GM18861 (cell line): Measurements from ENCODE around the gene INMT.

Experiments used
- ATAC-seq: cut with Tn5 transposase; IDR thresholded peaks from one replicate; pipeline ENCODE4 v1.9.1; 2021; ENCODE audit not compliant: unreplicated experiment

Gene INMT

DNA sequence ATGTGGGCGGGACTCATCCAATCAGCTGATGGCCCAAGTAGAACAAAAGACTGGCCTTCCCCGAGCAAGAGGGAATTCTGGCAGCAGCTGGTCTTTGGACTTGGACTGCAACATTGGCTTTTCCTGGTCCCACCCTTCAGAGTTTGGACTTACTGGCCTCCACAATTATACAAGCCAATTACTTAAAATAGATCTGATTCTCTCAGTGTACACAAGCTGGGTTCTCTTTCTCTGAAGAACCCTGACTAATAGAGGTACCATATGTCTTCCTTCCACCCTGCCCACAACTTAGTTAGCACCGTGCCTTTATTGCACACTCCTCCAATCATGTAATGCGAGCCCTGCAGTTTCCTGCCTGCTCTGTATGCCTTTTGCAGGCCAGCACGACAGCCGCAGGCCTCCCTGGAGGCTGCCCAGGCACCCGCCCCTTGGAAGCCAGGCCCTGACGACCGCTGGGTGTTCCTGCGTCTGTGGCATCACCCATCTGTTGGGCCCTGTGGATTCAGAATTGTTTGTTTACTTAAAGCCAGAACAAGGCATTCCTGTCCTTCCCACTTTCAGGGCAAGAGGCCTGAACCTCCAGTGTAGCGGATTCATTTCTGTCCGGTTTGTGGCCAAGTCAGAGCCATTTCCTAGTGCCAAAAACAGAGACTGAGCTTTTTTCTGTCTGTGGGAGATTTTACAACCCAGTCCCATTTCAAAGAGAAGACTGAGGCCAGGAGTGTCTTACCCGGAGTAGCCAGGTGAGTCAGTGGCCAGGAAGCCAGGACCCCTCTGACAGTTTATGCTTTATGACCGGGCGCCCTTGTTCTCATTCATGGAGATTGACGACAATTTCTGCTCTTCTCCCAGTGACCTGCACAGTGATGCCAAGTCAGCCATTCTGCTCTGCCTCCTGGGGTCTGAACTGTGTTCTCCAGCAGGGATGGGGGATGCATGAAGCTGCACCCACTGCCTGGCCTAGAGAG, 968 bp upstream of the INMT start:
- ATAC-seq: no peak

DNA sequence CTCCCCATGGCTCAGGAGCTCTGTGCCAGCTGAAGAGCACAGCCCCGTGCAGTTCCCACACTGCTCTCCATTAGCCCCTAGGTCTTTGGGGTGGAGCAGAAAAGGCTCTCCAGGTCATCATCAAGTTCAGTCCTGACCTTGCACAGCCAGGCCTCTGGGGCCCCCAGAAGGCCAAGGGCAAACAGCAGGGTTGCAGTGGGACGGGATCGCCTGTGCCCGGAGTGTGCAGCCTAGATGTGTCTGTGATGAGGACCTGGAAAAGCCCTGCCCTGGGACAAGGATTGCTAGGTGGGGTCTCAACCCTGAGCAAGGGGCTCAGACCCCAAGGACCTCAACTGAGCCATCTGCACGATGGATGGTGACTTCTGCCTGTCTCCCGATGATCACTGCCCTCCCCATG, 549 bp downstream of the INMT start:
- no peak for ATAC-seq

DNA sequence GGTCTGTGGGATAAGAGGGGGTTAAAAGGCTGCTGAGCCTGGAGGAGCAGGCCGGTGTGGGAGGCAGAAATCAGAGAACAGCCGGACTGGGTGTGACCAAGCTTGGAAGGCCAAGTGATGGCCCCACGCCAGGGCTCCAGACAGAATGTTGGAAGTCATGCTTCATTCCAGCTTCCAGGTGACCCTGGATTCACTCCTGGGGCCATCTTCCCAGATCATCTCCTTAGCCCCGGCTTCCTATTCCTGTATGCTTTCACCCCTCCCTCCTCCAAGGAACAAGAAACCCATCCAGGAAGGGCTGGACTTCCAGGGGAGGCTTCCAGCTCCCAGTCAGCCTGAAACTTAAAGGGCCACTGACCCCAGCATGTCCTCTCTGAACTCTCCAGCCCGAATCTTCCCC, 1.0 kb downstream of the INMT start:
- no peak for ATAC-seq

DNA sequence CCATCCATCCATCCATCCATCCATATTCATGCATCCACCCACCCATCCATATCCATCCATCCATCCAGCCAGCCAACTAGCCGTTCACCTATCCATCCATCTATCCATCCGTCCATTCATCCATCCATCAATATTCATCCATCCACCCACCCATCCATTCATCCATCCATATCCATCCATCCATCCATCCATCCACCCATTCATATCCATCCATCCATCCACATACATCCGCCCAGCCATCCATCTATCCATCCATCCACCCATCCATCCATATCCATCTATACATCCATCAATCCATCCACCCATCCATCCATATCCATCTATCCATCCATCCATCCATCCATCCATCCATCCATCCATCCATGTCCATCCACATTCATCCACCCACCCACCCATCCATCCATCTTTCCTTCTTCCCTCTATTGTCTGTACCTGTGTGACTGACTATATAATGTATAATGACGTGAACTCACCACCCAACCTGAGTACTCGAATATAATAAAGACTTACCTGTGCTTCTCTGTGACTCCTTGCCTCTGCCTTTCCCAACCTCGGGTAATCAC, 2.5 kb downstream of the INMT start:
- no peak for ATAC-seq

DNA sequence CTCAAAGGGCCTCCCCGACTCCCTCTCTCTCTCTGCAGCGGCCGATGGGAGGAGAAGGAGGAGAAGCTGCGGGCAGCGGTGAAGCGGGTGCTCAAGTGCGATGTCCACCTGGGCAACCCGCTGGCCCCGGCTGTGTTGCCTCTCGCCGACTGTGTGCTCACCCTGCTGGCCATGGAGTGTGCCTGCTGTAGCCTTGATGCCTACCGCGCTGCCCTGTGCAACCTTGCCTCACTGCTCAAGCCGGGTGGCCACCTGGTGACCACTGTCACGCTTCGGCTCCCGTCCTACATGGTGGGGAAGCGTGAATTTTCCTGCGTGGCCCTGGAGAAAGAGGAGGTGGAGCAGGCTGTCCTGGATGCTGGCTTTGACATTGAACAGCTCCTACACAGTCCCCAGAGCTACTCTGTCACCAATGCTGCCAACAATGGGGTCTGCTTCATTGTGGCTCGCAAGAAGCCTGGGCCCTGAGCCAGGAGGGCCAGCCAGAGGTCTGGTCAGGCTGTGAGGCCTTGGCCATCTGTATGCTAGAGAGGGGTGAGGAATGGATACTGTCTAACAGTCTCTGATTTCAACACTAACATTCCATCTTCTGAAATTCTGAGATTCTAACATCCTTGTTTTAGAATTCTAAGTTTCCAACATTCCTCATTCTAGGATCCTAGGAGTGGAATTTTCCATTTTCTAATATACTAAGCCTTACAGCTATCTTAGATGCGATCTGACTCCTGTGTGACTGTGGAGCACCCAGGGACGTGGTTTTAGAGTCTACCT, 3.6 kb downstream of the INMT start:
- no peak for ATAC-seq

DNA sequence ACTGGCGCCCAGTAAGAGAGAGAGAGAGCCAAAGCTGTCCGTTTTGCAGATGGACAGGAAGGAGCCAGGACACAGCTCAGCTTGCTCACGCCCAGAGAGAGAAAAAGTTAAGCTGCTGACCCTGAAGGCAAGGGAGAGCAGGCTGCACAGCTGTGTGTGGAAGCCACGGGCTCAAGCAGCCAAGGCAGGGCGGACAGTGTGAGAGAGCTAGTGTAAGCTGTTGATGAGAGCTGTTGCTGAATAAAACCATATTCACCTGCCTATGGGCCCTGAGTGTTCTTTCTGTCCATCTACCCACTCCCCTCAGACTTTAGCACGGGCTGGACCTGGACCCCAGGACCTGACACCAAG, 5.4 kb downstream of the INMT start:
- no peak for ATAC-seq

DNA sequence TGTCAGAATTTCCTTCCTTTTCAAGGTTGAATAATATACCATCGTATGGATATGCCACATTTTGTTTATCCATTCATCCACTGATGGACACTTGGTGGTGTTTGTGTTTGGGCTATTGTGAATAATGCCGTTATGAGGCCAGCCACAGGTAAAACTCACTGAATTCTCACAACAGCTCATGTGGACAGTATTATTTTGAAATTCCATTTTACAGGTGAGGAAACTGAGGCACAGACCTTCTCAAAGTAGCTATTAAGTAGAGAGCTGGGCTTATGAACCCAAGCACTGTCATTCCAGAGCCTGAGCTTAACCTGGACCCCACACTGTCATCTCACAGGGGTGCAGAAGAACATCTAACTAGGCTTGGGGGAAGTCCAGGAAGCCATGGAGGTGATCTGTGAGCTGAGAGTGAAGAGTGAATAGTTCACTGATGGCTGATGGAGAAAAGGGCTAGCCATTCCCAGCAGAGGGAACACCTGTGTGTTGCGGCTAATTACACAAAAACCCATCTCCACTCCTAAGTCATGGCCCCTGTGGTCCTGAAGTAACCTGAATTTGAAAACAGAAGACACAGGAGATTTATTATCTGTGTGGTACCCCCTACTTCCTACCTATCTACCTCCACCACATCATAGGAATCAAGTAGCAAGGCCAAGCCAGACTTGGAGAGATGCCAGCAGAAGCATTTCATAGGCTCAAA, 8.7 kb downstream of the INMT start:
- ATAC-seq: no peak

DNA sequence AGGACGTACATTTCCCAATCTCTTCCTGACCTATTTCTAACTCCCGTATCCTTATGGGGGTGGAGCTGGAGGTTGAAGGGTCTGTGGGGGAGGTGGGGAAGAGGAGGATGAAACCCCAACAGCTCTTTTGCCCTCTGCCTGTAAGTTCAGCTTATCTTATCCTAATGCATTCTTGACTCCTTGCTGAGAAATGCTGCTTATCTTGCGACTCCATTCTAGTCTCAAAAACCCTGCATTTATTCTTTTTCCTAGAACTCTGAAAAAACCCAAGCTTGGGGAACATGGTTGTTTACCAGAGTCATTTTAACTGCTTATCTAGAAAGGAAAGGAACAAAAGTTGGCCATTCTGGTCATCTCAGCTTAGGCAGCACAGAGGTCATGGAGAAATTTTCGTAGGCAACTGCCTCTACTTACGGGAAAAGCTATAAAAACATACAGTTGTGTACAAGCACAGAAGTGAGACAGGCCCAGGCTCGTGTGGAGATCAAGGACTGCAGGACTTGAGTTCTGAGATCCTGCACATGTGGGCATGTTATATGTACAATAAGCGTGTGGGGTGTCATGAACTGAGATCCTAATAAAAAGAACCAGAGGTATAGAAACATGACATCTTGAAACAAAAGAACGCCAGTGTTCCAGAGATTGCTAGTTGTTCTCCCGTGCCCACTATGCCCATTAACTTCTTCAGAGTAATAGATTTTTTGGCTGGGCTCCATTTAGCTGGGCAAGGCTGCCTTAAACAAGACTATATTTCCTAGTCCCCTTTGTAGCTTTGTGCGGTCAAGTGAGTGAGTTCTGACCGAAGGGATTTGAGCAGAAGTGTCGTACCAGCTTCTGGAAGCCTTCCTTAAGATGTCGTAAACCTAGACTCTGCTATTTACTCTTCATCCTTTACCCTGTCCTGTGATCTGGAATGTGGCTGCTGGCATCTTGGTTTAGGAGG, 9.6 kb downstream of the INMT start:
- ATAC-seq: no peak

DNA sequence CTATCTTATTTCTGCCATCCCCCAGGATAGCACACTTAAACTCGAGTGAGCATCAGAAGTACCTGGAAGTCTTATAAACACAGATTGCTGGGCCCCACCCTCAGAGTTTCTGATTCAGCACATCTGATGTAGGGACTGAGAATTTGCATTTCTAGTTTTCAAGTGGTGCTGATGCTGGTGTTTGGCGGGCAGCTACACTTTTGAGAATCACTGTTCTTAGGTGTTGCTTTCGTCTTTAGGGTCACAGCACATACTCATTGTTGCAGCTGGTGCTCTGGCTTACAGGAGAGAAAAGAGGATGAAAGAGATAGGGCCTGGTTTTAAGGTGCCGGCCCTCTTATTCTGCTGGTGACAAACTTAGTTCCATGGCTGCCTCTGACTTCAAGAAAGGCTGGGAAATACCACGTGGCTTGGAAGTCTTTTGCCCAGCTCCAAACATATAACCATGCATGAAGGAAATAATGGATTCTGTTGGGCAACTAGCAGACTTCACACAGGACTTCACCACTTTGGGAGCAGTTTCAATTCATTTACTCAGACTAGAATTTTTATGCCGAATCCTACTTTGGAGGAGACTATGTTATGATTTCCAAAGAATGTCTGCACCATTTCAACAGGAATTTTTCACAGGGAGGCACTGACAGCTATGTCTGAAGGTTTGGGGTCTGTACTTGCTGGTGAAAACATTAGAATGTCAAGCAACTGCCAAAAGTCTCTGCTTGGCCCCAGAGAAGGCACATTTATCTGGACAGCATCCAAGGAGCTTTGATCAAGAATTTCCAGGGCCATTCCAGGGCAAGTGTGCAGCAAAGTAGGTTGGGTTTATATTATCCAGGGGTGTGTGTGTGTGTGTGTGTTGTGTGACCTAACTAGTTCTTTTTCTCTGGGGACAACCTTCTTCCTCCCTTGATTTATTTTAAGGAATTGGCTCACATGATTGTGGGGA, 12.4 kb downstream of the INMT start:
- no peak for ATAC-seq

DNA sequence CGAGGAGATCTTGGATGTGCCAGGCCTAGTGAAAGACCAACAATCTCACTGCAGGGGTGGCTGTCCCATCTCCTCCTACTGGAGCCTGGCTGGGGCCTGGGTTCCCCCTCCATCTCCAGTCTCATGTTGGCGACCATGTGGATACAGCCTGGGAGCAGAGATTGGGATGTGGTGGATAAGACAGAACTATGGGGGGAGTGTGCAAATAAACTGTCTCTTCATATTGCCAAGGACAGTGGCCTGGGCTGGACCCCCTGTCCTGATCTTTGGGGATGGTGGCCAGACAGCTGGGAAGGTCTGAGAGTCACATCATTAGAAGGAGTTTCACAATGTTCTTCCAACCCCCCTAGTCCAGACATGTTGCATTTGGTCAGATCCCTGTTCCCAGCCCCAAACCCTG, 13.5 kb downstream of the INMT start:
- ATAC-seq: no peak

DNA sequence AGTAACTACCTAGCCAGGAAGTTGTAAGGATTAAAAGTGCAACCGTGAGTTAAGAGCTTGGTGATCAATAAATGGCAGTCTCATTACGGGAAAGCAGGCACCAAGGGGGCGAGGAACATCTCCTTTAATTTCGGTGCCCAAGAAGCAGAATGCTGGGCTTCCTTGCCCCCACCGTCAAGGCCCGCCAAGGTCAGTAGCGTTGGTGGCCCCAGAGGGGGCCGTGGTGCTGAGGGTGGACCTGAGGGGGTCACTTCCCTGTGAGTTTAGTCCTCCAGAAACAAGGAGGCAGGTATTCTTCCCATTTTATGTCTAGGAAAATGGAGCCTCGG, 18.9 kb downstream of the INMT start:
- ATAC-seq: no peak

DNA sequence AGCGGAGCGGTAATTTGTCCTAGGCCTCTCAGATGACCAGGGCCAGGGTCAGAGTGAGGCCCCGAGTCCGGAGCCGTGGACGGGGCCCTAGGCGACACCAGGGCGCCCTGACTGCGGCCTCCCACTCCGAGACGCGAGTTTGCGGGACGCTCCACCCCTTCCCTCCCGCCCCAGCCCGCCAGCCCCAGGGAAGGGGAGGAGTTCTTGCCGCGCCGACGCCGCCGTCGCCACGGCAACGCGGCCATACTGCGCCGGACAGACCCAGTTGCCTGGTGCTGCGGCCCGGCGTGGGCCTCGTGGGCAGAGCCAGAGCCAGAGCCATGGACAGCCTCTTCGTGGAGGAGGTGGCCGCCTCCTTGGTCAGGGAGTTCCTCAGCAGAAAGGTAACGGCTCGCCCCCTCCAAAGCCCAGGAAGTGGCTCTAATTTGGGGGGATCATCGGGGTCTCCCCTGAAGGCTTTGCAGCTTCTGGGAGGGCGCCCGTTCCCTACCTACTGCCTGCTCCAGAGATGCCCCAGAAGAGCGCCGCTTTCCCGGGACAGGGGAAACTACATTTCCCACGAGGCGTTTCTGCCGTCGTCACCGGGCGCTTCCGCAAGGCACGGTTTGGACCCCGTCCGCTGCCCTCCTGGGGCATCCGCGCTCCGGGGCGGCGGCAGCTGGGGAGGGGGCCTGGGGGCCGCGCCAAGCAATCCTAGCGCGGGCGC, 19.4 kb downstream of the INMT start, which contains the start of gene MINDY4:
Gene MINDY4, plus strand, starts transcription at position 244 of the 706 bp plus-strand sequence. Its CDS starts 77 bp downstream, at position 321.
- ATAC-seq: peak; percentile 67

DNA sequence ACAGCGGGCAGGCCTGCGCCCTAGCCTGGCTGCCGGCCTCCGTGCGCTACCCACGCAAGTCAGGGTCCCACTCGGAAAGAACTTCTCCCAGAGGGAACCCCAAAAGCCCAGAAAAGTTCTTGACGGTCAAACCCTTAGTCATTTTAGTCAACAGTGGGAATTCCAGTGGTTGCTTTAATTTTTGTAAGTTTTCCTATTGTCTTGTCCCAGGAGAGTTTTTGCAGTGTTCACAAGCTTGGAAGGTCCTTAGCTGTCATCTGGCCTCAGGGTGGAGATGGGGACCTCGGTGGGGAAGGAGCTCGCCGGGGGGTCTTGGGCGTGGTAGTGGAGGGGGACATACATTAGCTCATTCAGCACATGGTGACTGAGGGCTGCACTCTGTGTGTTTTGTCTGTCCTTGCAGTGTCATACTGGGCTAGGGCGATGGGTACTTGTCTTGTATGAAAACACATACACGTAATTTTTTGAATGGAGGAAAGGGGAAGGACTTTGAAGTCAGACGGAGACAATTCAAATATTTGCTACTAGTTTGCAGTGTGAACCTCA, 20.0 kb downstream of the INMT start:
- no peak for ATAC-seq

DNA sequence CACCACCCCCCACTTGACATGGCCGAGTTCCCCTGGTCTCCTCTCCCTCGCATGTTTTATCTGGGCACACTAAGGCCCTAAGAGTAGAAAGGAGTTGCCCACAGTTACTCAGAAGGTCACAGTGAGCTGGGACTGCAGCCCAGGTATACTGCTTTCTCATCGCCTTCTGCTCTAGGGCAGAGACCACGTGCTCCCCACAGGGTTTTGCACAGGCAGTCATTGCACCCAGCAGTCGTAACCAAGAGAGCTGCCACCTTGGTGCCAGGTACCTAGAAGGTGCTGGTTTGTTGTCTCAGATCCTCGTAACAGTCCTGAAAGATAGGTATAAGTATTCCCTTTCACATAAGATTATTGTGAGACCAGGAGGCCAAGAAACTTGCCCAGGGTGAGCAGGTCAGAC, 21.0 kb downstream of the INMT start:
- no peak for ATAC-seq

DNA sequence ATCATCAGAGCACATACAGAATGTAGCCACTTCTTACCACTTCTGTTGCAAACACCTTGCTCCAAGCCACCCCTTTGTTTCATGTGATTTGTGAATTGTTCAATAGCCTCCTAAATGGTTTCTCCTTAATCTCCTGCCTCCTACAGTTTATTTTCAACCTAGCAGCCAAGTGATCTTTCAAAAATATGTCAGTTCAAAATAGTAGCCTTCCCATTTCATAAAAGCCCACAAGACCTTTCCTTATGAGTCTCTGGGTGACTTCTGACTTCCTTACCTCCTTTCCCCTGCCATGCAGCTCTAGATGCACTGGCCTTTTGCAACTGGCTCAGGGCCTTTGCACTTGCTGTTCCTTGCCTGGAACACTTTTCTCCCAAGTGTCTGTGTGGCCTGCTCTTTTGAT, 24.1 kb downstream of the INMT start:
- ATAC-seq: no peak

DNA sequence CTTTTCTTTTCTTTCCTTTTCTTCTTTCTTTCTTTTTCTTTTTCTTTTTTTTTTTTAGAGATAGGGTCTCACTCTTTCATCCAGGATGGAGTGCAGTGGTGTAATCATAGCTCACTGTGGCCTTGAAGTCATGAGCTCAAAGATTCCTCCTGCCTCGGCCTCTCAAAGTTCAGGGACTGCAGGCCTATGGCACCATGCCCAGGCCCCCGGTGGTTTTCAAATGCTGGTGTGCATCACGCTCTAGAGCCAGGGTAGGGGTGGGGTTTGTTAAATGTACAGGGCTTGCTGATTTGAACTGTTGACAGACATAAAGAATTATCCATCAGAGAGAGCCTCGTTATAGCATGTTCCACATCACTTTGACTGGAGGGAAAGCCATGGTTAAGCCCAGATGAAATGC, 25.0 kb downstream of the INMT start:
- ATAC-seq: no peak

DNA sequence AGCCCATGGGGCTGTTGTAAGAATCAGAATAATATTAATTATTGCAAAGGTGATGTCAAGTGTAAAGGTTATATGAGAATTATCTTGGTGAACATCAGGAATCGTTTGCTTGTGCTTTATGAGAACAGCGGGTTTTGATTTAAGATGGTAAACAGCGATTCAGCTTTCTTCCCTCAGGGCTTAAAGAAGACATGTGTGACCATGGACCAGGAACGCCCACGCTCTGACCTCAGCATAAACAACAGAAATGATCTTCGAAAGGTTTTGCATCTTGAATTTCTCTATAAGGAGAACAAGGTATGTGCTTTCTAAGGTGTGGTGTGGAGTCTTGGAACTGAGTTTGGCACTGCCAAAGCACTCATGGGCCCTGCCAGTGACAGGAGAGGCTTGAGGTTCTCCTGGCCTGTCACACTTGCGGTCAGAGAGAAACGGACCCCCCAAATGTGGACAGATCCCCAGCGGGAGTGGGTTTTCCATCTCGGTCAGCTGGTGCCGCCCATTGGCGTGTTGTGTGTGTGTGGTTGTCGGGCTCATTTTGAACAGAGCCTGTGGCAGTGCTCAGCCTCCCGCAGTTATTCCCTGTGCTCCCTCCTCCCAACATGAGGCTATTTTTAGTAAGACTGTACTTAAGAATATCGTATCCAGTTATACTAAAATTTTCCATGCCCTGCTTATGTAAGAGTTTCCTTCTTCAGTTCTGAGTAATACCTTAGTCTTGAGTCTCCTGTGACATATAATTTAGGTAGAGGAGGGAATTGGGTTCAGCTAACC, 26.5 kb downstream of the INMT start:
- ATAC-seq: no peak
